DMS79 (cell line): ENCODE results near the gene CD84.
"Not testable (repeated sequence)": the region's sequence is repeated elsewhere in the genome, so short reads cannot be mapped to it uniquely, and the experiment has no call there.

Source experiments
- DNase-seq: peaks from one replicate; lab custom pipeline; 2025; lab: John Stamatoyannopoulos, UW

The CD84 gene

DNA sequence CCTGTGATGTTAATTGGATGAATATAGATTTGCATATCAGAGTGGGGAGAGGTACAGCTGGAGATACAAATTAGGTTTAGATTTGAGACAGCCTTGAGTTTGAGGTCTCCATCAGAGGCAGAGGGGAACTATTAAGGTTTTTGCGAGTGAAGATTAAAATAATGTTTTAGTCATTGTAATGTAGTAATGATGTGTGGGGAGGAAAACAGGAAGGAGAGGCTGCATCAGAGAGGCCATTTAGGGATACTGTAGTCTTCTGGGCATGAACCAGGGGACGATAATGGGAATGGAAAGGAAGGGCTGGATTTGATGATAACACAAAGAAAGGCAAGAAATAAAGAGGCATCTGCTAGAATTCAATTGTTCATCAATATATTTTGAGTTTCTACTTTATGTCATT is 9.5 kb downstream of the CD84 start:
- DNase-seq, result no peak

DNA sequence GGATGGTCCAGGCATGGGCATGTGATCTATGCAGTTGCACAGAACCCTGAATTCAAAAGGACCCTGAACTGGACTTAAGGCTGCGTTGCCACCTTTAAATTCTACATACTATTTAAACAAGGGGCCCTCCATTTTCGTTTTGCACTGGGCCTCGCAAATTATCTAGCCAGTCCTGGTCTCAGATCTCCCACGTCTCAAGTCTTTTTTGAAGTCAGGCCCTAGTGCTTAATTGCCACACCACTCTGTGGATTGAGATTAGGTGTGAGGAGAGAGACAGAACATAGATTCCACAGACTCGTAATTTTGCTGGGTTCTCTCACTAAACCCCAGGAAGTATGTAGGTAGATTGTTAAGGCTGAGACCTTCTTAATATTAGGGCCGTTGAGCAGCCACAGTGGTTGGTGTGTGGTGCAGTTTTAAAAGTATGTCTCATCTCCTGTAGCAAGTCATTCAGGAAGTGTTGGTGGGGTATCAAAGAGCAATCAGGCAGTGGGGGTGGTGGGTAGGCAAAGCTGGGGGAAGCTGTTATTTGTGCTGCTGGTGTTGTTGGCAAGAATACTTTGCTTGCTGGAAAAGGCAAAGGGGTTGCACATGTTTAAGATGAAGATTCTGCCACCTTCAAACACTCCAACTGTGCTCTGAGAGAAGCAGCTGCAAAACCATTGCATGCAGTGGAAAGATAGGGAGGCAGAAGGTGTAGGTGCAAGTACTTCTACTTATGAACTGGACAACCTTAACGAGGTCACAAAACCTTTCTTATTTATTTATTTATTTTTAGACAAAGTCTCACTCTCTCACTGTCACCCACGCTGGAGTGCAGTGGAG is 11.2 kb downstream of the CD84 start:
- no peak for DNase-seq

DNA sequence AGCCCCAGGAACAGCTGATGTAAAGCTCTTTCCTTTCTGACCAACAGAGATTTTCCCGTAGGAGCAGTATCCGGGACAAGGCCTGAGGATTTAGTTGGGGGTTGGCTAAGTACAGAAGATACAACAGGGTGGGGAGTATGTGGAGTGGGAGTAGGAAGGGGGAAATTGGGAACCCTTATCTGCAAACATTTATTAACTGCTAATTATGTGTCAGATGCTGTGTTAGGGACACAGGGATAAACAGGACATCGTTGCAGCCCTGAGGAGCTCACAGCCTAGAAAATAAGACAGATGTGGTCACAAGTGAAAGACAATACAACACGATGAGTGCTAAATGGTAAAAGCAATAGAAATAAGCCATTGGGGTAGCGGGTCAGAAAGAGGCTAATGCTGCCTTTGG is 12.0 kb downstream of the CD84 start:
- no peak for DNase-seq

DNA sequence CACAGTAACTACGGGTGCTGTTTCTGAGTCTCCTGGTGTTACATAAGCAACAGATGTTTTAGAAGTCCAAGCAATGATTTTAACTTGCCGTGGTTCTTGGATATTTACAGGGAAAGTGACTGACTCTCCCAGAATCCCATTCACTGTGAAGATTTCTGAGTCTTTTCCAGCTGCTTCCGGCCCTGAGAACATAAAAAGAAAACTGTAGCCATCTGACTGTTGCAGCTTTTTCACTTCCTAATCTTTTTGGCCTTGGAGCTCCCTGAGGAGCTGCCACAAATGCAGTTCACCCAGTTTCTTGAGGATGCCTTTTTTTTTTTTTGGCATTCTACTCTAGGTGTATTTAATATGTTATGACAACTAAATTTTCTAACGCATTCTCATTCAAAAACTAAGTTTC is 13.7 kb downstream of the CD84 start:
- no peak for DNase-seq

DNA sequence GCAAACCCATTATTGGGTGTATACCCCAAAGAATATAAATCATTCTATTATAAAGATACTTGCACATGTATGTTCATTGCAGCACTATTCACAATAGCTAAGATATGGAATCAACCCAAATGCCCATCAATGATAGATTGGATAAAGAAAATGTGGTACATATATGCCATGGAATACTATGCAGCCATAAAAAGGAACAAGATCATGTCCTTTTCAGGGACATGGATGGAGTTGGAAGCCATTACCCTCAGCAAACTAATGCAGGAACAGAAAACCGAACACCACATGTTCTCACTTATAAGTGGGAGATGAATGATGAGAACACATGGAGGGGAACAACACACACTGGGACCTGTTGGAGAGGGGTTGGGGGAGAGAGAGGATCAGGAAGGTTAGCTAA is 16.1 kb downstream of the CD84 start:
- not testable (repeated sequence) for DNase-seq

DNA sequence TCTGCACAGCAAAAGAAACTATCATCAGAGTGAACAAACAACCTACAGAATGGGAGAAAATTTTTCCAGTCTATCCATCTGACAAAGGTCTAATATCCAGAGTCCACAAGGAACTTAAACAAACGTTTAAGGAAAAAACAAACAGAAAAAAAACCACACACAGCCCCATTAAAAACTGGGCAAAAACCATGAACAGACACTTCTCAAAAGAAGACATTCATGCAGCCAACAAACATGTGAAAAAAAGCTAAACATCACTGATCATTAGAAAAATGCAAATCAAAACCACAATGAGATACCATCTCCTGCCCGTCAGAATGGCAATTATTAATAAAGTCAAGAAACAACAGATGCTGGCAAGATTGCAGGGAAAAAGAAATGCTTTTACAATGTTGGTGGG is 16.6 kb downstream of the CD84 start:
- not testable (repeated sequence) for DNase-seq

DNA sequence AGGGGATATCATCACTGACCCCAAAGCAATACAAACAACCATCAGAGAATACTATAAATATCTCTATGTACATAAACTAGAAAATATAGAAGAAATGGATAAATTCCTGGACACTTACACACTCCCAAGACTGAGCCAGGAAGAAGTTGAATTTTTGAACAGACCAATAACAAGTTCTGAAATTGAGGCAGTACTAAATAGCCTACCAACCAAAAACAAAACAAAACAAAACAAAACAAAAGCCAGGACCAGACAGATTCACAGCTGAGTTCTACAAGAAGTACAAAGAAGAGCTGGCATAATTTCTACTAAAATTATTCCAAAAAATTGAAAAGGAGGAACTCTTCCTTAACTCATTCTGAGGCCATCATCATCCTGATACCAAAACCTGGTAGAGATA is 18.5 kb downstream of the CD84 start:
- DNase-seq, result no peak

DNA sequence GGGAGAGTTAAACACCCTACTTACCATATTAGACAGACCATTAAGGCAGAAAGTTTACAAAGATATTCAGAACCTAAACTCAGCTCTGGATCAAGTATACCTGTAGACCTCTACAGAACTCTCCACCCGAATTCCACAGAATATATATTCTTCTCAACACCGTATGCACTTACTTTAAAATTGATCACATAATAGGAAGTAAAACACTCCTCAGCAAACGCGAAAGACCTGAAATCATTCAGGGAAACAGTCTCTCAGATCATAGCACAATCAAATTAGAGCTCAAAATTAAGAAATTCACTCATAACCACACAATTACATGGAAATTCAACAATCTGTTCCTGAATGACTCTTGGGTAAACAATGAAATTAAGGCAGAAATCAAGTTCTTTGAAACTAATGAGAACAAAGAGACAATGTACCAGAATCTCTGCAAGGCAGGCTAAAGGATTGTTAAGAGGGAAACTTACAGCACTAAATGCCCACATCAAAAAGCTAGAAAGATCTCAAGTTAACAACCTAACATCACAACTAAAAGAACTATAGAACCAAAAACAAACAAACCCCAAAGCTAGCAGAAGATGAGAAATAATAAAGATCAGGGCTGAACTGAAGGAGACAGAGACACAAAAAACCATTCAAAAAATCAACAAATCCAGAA is 19.1 kb downstream of the CD84 start:
- no peak for DNase-seq

DNA sequence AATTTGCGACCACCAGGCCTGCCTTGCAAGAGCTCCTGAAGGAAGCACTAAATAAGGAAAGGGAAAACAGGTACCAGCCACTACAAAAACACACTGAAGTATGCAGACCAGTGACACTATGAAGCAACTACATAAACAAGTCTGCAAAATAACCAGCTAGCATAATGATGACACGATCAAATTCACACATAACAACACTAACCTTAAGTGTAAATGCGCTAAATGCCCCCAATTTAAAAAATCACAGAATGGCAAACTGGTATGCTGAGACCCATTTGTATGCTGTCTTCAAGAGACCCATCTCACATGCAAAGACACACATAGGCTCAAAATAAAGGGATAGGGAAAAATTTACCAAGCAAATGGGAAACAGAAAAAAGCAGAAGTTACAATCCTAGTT is 19.9 kb downstream of the CD84 start:
- not testable (repeated sequence) for DNase-seq

DNA sequence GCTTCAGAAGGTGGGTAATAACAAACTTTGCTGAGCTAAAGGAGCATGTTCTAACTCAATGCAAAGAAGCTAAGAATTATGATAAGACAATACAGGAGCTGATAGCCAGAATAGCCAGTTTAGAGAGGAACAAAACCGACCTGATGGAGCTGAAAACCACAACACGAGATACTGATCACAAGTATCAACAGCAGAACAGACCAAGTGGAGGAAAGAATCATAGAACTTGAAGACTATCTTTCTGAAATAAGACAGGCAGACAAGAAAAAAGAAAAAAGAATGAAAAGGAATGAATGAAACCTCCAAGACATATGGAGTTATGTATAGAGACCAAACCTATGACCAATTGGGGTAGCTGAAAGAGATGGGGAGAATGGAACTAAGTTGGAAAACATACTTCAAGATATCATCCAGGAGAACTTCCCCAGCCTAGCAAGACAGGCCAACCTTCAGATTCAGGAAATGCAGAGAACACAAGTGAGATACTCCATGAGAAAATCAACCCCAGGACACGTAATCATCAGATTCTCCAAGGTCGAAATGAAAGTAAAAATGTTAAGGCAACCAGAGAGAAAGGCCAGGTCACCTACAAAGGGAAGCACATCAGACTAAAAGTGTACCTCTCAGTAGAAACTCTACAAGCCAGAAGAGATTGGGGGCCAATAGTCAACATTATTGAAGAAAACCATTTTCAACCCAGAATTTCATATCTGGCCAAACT is 20.5 kb downstream of the CD84 start:
- no peak for DNase-seq

DNA sequence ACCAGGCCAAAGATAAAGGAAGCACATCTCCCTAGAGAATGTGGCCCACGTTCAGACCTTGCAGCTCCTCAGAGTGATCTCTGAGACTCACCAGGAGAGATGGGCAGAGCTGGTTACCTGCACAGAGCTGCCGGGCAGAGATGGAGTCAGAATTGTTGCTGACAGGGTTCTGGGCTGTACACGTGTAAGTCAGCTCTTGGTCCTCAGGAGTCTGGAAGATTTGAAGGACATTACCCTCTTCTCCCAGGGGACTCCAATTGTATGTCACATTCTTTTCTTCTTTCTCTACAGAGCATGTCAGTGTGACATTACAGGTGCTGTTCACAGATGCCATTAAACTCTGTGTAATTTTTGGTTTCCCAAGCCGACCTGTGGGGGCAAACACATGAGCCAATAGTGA is 25.5 kb downstream of the CD84 start:
- DNase-seq, result no peak

DNA sequence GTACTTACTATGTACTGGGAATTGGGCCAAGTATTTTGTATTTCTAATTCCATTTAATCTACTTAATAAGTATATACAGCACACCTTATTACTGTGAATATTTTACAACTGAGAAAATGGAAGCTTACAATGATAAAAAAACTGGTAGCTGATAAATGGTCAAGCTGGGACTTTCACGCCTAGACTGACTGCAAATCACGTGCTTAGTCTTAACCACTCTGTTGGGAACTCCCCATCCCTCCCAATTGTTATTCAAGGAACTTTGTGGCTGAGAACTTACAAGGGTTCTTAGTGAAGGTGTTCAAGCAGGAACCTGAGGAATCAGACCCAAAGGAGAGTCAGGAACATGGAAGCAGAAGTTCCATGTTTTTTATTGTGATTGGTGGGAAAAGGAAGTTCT is 26.9 kb downstream of the CD84 start:
- no peak for DNase-seq

DNA sequence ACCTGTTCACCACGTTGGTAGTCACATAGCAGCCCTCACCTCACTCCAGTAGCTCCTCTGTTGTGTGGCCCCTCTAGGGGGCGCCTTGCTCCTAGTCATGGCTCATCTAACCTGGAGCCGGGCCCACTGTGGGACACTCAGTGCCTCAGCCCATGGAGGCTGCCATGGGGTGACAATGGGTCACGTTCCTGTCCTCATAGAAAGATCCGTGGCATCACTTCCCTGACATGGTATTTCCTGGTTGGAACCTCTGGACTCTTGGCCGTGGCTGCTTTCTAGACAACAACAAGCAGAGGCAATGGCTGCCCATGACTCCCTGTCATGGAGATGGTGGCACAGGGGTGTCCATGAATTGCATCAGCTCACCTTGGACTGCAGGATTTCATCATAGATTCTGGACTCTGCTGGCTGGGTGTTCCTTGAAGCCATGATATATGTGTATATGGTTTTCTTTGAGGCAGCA is 28.7 kb downstream of the CD84 start:
- DNase-seq, result no peak

DNA sequence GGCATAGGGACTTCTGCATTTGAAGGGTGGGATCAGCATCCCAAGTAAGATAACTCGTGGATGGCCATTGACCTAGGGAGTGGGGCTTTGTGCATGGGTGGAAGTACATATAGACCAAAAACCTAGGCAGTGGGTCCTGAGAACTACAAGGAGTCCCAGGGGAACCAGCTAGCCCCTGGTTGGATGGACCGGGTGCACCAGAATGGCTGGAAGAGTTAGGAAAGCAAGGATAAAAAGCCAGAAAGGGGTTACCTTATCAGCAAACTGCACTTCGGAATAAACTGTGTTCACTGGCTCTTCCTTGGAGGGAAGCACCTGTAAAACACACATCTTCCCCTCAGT is 29.7 kb downstream of the CD84 start:
- DNase-seq, result no peak

DNA sequence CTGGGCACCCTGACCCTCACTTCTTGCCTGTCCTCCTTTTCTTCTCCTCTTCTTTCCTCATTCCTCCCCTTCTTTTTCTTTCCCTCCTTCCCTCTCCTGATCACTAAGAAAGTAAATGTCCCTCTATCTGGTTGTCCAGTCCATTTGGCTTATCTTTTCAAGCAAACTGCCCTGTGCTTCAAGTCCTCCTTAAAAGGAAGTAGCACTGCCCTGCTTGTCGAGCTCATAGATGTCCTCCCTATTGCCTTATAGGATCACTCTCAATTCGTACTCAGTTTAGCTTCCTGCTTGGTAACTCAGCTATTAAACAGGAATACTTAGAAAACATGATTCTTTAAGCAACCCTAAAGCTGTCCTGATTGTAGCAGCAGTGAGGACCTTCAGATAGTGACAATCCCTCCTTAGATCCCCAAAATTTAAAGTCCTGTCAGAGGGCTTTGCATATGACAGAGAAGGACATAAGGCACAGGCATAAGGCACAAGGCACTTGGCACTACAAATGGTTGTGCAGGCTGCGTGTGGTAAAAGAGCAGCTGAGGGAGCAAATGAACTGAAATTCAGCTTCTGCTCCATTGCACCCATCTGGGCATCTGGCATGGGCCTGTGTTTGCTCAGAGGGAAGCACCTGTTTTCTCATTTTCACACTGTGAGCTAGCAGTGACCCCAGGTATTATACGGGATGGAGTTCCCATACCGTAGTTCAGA is 30.2 kb downstream of the CD84 start:
- DNase-seq, result no peak

DNA sequence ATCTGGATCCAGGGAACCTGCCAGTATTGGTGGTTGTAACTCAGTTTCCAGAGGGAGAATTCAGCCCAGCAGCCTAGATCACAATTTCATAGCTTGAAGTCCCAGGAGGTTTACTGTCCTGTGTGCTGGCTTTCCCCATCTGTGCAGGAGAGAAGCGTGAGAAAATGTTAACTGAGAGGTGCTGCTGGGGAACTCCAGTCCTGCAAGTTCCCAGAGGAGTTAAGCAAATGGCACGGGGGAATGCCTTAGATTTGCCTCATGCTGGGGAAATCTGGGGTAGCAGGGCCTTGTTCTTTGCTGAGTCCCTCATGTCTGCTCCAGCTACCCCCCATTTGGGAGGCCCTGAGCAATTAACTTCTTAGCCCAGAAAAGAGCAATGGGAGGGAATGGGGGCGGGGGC is 31.1 kb downstream of the CD84 start:
- DNase-seq, result no peak

DNA sequence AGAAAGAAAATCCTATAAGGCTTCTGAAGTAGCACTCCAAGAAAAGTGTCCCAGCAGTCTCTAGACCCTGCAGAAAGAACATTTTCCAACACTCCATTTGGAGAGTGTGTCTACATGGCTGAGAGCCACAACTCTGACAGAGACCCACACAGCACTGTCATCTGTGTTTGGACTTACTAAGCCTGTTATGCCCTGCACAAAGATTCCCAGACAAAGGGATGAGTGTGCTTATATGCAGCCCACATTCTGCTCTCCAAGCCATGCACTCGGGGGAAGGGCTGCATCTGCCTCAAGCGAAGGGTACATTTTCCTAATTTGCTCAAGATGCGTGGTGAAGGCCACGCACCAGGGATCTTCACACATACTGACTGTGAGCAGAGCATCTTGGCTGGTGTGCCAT is 31.9 kb downstream of the CD84 start:
- no peak for DNase-seq

DNA sequence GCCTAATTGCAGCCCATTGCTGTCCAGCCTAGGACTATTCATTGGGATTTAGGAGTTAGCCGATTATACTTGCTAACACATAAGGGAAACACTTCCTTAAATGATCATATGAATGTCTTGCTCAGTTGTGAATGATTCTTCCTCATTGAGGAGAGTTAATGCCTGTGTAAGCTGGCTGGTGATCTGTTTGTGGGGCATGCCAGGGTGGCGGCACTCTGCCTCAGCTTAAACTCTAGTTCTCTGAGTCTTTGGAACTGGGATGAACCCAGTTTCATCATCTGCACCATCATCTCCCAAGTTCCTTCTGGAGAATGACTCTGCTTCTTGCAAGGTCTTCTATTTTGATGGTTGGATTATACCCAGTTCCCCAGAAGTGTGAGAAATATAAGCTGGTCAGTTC is 32.4 kb downstream of the CD84 start:
- DNase-seq, result no peak

DNA sequence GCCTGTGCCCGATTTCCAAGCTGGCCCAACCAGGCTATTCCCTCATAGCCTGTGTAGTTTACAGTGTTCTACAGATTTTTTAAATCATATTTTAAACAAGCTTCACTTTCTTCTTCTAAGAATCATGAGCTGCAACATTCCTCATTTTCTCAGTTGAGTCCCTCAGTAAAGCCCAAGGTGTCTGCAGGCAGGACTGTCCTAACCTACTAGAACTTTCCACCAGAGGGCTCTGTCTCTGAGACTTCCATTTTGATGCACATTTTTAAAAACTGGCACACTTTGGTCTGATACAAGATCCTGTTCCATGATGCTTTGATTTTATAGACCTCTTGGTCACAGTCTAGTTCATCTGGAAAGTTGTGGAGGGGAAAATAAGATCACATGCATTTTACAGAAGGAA is 34.6 kb downstream of the CD84 start:
- no peak for DNase-seq

DNA sequence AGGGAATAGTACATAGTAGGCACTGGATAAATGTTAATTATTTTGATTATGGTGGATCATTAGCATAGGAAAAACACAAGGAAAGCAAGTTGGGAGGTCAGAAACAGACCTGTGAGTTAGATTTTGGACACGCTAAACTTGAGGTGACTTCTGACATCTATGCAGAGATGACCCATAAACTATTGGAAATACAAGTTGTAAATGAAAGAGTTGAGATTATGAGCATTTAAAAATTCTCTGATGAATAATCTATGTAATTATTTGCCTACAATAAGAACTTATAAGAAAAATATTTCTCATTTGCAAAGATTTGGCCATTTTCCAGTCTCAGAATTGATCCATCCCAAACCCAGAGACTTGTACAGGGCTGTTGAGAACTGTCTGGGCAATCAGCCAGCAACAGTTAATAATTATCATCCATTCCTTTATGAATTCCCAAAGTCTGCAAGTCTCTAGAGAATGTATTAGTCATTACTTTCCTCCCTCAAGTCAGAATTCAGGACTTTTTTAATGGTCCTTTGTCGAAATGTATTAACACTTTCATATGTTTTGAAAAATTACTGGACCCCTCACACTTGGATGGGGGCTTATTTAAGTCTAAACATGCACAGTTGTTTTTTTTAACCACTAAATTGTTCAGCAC is 36.9 kb downstream of the CD84 start:
- no peak for DNase-seq

DNA sequence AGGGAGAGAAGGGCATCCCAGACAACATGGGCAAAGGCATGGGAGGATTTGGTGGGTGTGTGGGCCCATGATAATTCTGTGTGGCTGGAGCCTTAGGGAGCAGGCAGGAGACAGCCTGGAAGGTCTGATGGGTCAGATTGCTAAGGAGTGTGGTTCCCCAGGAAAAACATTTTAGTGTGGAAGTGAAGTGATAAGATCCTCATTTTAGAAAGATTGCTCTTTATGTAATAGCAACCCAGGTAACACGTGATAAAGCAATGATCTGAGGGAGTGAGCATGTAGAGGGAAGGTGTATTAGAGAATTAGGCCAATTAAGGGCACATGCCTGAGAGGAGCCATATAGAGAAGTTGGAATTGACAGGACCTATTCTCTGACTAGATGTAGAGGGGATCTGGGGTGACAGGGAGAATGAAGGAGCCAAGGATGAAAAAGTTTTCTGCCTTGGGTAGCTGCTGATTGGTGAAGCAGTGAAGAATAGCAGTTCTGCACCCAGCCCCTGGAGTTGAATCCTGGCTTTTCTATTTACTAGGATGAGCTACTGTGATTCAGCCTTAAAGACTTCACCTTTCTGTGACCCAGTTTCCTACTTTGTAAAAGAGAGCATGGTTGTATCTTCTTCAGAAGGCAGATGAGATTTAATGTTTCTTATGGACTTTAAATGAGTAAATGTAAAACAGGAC is 37.5 kb downstream of the CD84 start:
- no peak for DNase-seq

DNA sequence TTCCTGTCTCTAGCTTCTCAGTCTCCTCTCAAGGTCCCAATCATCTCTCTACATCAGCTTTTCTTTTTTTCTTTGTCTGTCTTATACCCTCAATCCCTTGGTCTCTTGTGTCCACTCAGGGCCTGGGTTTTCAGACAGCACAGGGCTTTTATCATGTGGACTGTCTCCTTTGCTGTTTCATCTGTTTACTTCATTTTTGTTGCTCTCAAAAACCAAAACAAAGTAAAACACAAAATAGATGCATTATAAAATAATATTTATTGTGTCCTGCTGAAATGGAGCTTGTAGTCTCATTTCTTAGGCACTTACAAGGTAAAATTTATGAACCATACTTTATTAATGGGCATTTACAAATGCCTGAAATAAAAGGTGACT is 38.5 kb downstream of the CD84 start:
- no peak for DNase-seq
